ENCODE results near the gene CHPF.

GRCh38 chr2:219506153-219506801, 37.3 kb downstream of the CHPF start:
- TF ChIP-seq CTCF (conservative IDR thresholded peaks at IDR 0.05; ENCODE audit: low read depth, low read length): no peak
- no peak for TF ChIP-seq EZH2phosphoT487 (IDR thresholded peaks at IDR 0.05; ENCODE audit: borderline replicate concordance, low read length)
- TF ChIP-seq EZH2 (IDR thresholded peaks at IDR 0.05; ENCODE audit: low read length, unreplicated experiment): no peak

Data from PC-3 (cell line).